ENCODE data around the gene MYOF. TPM values are rescaled to one million over a fixed set of nuclear protein-coding genes. Genes with fewer than 3 reads are reported as not detected.

The MYOF gene
- total RNA-seq, 2 experiments from 2014 or later, result 10.4 to 10.5 TPM

DNA sequence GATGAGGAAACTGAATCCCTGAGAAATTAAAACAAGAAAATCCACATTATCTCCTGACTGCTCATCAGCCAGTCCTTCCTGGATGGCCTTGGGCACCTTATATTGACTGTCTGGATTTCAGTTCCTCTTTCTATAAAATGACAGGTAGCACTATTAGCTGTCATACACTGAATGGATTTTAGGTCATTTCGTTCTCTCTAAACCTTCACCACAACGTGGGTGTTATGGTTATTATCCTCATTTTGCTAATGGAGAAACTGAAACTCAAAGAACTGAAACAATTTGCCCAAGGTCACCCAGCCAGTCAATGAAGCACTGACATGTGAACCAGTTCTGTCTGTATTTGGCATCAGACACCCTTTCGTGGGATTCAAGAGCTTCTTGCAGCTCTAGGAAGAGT is 214.6 kb downstream of the MYOF start:
- no peaks in the 10 kb centered on the region for H3K4me1 Mint-ChIP-seq (ENCODE audit: low read depth)
- no peaks in the 10 kb centered on the region for H3K36me3 Mint-ChIP-seq (ENCODE audit: low read depth)
- H3K27ac Mint-ChIP-seq, result no peak overlapping the region
- no peaks in the 10 kb centered on the region for H3K27me3 Mint-ChIP-seq (ENCODE audit: low read depth)
- no peak overlapping the region for H3K4me3 Mint-ChIP-seq
- no peak for DNase-seq
- CTCF ChIA-PET, result no interaction called here
- intact Hi-C loops (cut with micrococcal nuclease), result no loop called here
- peaks cover 7% of the 10 kb centered on the region for H3K9me3 Mint-ChIP-seq

DNA sequence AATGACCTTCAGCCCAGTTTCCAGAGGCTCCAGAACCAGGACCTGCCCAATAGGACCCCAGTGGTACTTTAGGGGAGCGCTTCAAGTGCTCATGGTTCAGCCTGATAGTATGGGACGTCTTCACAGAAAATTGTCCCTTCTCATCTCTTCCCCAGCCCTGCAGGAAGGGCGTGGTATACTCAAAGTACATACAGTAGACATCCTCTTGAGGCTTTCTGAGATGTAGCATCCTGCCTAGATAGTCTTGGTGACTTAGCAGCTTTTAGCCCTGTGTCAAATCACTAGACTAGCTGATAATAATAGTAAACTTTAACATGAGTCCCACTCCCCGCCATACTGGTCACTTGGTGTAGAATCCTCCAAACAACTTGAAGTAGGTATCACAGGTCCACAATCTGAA is 215.3 kb downstream of the MYOF start:
- CTCF ChIA-PET, result no interaction called here
- intact Hi-C loops (cut with micrococcal nuclease), result no loop called here
- Mint-ChIP-seq H3K4me1 (ENCODE audit: low read depth) (no peaks in the 10 kb centered on the region), H3K4me3 (no peak overlapping the region), H3K9me3 (peaks cover 7% of the 10 kb centered on the region), H3K27me3 (ENCODE audit: low read depth) (no peaks in the 10 kb centered on the region), H3K36me3 (ENCODE audit: low read depth) (no peaks in the 10 kb centered on the region), H3K27ac (no peak overlapping the region)
- no peak for DNase-seq

DNA sequence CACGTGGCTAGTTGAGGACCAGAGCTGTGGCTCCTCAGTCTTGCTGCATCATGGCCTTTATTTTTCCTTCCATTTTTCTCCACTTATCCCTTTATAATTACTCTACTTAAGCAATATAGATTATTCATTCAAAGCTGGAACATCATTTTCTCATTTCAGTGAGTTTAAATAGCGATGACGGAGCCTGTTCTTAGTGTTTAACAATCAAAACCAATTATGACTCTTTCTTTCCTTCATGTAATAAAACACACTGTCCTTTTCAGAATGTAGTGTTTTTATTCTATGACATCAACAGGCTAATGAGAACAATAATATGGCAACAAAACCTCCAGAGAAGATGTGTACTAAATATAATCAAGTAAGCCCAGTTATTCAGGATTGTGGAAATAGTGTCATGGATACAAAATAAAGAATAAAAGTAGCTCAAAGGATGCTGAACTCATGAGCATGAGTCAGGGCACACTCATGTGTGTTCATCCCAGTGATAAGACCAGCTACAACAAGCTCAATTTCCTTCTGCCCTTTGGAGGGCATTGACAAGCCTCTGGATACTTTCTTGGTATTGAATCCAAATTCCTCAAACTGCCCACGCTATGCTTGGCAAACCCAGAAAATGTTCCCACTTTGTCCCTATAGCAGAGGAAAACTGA is 220.0 kb downstream of the MYOF start:
- intact Hi-C loops (cut with micrococcal nuclease), result no loop called here
- H3K27me3 Mint-ChIP-seq (ENCODE audit: low read depth), result no peaks in the 10 kb centered on the region
- H3K36me3 Mint-ChIP-seq (ENCODE audit: low read depth), result no peaks in the 10 kb centered on the region
- H3K4me3 Mint-ChIP-seq, result no peak overlapping the region
- no peaks in the 10 kb centered on the region for H3K9me3 Mint-ChIP-seq
- CTCF ChIA-PET, result interaction anchor here (0.6 to 0.7 kb wide), 2 partner anchors 237 to 1058 kb away, joined by 3 read pairs; no protein-coding TSS in a partner anchor
- no peaks in the 10 kb centered on the region for H3K4me1 Mint-ChIP-seq (ENCODE audit: low read depth)
- no peak overlapping the region for H3K27ac Mint-ChIP-seq
- DNase-seq, result no peak

DNA sequence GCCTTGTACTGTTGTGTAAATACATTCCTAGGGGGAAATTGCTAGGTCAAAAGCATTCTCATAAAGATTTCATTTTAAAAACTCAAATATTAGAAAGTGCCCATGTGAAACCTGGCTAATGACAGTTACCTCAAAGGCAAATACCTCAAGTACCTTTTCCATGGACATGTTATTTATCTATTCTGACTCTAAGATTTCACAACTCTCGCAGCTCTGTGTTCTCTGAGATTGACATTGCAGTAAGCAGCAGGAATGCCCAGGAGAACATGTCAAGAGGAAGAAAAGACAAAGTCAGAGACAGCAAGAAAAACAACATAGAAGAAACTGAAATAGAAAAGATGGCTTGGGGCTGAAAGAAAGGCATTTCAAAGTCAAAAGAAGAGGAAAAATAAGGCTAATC is 221.0 kb downstream of the MYOF start:
- intact Hi-C loops (cut with micrococcal nuclease), result no loop called here
- H3K4me3 Mint-ChIP-seq, result no peak overlapping the region
- H3K27me3 Mint-ChIP-seq (ENCODE audit: low read depth), result no peaks in the 10 kb centered on the region
- no peaks in the 10 kb centered on the region for H3K9me3 Mint-ChIP-seq
- CTCF ChIA-PET, result no interaction called here
- H3K4me1 Mint-ChIP-seq (ENCODE audit: low read depth), result no peaks in the 10 kb centered on the region
- no peak overlapping the region for H3K27ac Mint-ChIP-seq
- no peak for DNase-seq
- H3K36me3 Mint-ChIP-seq (ENCODE audit: low read depth), result no peaks in the 10 kb centered on the region

DNA sequence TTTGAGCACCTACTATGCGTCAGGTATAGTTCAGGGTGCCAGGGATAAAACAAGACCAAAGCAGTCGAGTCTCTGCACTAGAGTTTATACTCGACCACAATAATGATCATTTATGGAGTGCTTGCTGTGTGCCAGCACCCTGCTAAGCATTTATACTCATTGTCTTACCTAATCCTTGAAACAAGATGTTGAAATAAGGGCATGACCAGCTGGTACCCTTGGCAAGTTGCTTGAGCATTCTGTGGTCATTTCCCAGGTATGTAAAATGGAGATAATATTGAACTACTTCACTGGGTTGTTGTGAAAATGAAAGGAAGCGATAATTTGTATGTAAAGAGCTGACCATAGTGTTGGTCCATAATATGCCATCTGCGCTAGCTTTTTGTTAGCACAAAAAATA is 223.0 kb downstream of the MYOF start:
- intact Hi-C loops (cut with micrococcal nuclease), result no loop called here
- Mint-ChIP-seq H3K27ac (no peak overlapping the region), H3K4me3 (no peak overlapping the region), H3K4me1 (ENCODE audit: low read depth) (no peaks in the 10 kb centered on the region), H3K9me3 (no peaks in the 10 kb centered on the region), H3K27me3 (ENCODE audit: low read depth) (no peaks in the 10 kb centered on the region), H3K36me3 (ENCODE audit: low read depth) (no peaks in the 10 kb centered on the region)
- no peak for DNase-seq
- CTCF ChIA-PET, result interaction anchor here (0.6 to 0.7 kb wide), 2 partner anchors 91 to 184 kb away, joined by 3 read pairs; no protein-coding TSS in a partner anchor

Other genes starting within 250 kb of the MYOF start
- gene CEP55, start 14.3 kb upstream of the MYOF start, total RNA-seq, result 10 to 100 TPM; 64.4 to 68.2 TPM
- gene FFAR4, start 84.3 kb upstream of the MYOF start, total RNA-seq, result not detected
- gene RBP4, start 118.9 kb upstream of the MYOF start, total RNA-seq, result not detected
- gene PDE6C, start 130.2 kb upstream of the MYOF start, total RNA-seq, result not detected
- 10 to 100 TPM; 24.5 to 25.0 TPM for gene FRA10AC1, start 220.3 kb upstream of the MYOF start, total RNA-seq

Data from activated naive CD4-positive, alpha-beta T cell treated with anti-CD3 and anti-CD28 coated beads for 36 hours (primary cell).